ENCODE results near the gene AATF. TPM values are rescaled to one million over a fixed set of nuclear protein-coding genes. Genes with fewer than 3 reads are reported as not detected.

AATF gene
- total RNA-seq, 1 experiment from 2014 or later = 85.2 TPM

DNA sequence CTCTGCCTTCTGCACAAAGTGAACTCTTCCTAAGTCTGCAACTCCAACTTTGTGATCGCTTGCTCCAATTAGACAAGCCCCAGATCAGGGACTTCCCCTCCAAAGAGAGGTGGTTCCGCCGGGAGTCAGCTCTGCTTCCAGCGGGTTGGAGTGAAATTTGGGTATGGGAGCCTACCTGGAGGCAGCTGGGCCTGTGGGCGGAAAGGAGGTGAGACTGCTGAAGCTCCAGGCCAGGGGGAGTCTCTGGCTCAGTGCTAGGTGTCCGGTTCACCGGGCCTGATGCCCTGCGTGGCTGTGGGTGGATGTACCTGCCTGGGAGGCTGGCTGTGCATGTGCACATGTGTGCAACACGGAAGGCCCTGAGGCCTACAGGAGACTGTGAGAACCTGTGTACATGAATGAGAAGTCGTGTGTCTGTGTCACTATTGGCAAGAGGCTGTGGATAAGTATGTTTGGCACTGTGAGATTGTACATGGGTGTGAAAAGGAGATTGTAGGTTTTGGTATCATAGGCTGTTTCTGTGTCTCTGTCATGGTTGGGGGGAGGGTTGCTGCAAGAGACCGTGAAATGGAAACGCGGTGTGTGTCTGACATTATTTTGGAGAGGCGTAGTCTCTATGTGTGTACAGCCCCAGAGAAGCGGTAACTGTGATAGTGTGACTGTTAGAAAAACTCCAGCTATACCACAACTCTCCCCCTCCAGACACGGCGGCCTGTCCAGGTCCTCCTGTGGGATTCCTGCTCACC lies 7.3 kb upstream of the AATF start:
- no TSS peak for BruUV-seq (replicated peaks)
- TF ChIP-seq CTCF (IDR thresholded peaks at IDR 0.05; ENCODE audit: unreplicated experiment) = no peak
- Mint-ChIP-seq H3K4me3 (ENCODE audit: unreplicated experiment) (no peak overlapping the region), H3K9me3 (ENCODE audit: unreplicated experiment) (no peaks in the 10 kb centered on the region), H3K36me3 (ENCODE audit: insufficient read depth, unreplicated experiment) (no peaks in the 10 kb centered on the region), H3K27ac (ENCODE audit: low read depth, unreplicated experiment) (no peak overlapping the region), H3K4me1 (ENCODE audit: insufficient read depth, unreplicated experiment) (peaks cover 5% of the 10 kb centered on the region), H3K27me3 (ENCODE audit: insufficient read depth, unreplicated experiment) (peaks cover 10% of the 10 kb centered on the region)
- POLR2A ChIA-PET = no interaction called here
- no peak for DNase-seq (ENCODE audit: unreplicated experiment)
- intact Hi-C loops (cut with micrococcal nuclease) = no loop called here
- CTCF ChIA-PET = interaction anchor here (0.6 to 1.1 kb wide), 2 partner anchors 17 to 108 kb away, joined by 3 to 4 read pairs; no protein-coding TSS in a partner anchor

GRCh38 chr17:36942019-36942599 lies 6.6 kb upstream of the AATF start:
- BruUV-seq (replicated peaks) = no TSS peak
- TF ChIP-seq CTCF (IDR thresholded peaks at IDR 0.05; ENCODE audit: unreplicated experiment) = no peak
- H3K4me3 Mint-ChIP-seq (ENCODE audit: unreplicated experiment) = no peak overlapping the region
- peaks cover 5% of the 10 kb centered on the region for H3K4me1 Mint-ChIP-seq (ENCODE audit: insufficient read depth, unreplicated experiment)
- ChIA-PET POLR2A (no interaction called here), CTCF (interaction anchor here (0.6 to 1.1 kb wide), 2 partner anchors 18 to 107 kb away, joined by 3 to 4 read pairs; no protein-coding TSS in a partner anchor)
- peaks cover 10% of the 10 kb centered on the region for H3K27me3 Mint-ChIP-seq (ENCODE audit: insufficient read depth, unreplicated experiment)
- no peak for DNase-seq (ENCODE audit: unreplicated experiment)
- H3K36me3 Mint-ChIP-seq (ENCODE audit: insufficient read depth, unreplicated experiment) = no peaks in the 10 kb centered on the region
- no peak overlapping the region for H3K27ac Mint-ChIP-seq (ENCODE audit: low read depth, unreplicated experiment)
- intact Hi-C loops (cut with micrococcal nuclease) = no loop called here
- no peaks in the 10 kb centered on the region for H3K9me3 Mint-ChIP-seq (ENCODE audit: unreplicated experiment)

DNA sequence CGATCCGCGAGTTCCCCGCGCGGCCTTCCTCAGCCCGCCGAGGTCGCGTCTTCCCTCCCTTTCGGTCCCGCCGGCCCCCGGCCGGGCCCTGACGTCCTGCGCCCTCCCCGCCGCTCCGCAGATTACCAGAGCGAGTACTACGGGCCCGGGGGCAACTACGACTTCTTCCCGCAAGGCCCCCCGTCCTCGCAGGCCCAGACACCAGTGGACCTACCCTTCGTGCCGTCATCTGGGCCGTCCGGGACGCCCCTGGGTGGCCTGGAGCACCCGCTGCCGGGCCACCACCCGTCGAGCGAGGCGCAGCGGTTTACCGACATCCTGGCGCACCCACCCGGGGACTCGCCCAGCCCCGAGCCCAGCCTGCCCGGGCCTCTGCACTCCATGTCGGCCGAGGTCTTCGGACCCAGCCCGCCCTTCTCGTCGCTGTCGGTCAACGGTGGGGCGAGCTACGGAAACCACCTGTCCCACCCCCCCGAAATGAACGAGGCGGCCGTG lies 6.1 kb upstream of the AATF start:
- no peaks in the 10 kb centered on the region for H3K9me3 Mint-ChIP-seq (ENCODE audit: unreplicated experiment)
- H3K4me1 Mint-ChIP-seq (ENCODE audit: insufficient read depth, unreplicated experiment) = peaks cover 5% of the 10 kb centered on the region
- intact Hi-C loops (cut with micrococcal nuclease) = no loop called here
- ChIA-PET POLR2A (no interaction called here), CTCF (no interaction called here)
- DNase-seq (ENCODE audit: unreplicated experiment) = no peak
- no peak for TF ChIP-seq CTCF (IDR thresholded peaks at IDR 0.05; ENCODE audit: unreplicated experiment)
- no TSS peak for BruUV-seq (replicated peaks)
- no peaks in the 10 kb centered on the region for H3K36me3 Mint-ChIP-seq (ENCODE audit: insufficient read depth, unreplicated experiment)
- peaks cover 10% of the 10 kb centered on the region for H3K27me3 Mint-ChIP-seq (ENCODE audit: insufficient read depth, unreplicated experiment)
- no peak overlapping the region for H3K27ac Mint-ChIP-seq (ENCODE audit: low read depth, unreplicated experiment)
- no peak overlapping the region for H3K4me3 Mint-ChIP-seq (ENCODE audit: unreplicated experiment)
